Muscle layer of colon (tissue), 2 donors: Measurements from ENCODE around the gene PXDN.
"Not testable (repeated sequence)": the region's sequence is repeated elsewhere in the genome, so short reads cannot be mapped to it uniquely, and the experiment has no call there.

Source experiments
- H3K27ac ChIP-seq: one replicate; pipeline ENCODE4 v1.7.0; 2013; ENCODE audit warnings: low read depth, mild to moderate bottlenecking, low read length, moderate library complexity
- H3K27me3 ChIP-seq, 2 donors: one replicate each; pipeline ENCODE4 v1.7.0; 2013; ENCODE audit warnings: low read length in 2 of 2, mild to moderate bottlenecking in 2 of 2; ENCODE audit not compliant: insufficient read depth in 2 of 2, control insufficient read depth in 1 of 2
- H3K36me3 ChIP-seq: one replicate; pipeline ENCODE4 v1.7.0; 2013; ENCODE audit warnings: mild to moderate bottlenecking, low read length; ENCODE audit not compliant: insufficient read depth
- H3K4me1 ChIP-seq: one replicate; pipeline ENCODE4 v1.7.0; 2013; ENCODE audit warnings: mild to moderate bottlenecking, low read length; ENCODE audit not compliant: insufficient read depth
- H3K4me3 ChIP-seq, 2 donors: one replicate each; pipeline ENCODE4 v1.7.0; 2013; ENCODE audit warnings: low read length in 2 of 2, low read depth in 1 of 2, mild to moderate bottlenecking in 1 of 2, moderate library complexity in 1 of 2
- H3K9ac ChIP-seq: one replicate; pipeline ENCODE4 v1.7.0; 2013; ENCODE audit warnings: low read length
- H3K9me3 ChIP-seq: one replicate; pipeline ENCODE4 v1.7.0; 2013; ENCODE audit warnings: mild to moderate bottlenecking, low read length
- donor health status: abdominal sarcoma.
- donor health status: Adenocarcinoma of cecum.

Gene PXDN

GRCh38 chr2:1784087-1784486 is 39.8 kb upstream of the PXDN start:
- Histone ChIP-seq H3K9ac (no peak overlapping the region), H3K27me3 (no peaks in the 10 kb centered on the region), H3K36me3 (no peaks in the 10 kb centered on the region), H3K4me1 (no peaks in the 10 kb centered on the region), H3K4me3 (no peak overlapping the region), H3K9me3 (no peaks in the 10 kb centered on the region), H3K27ac (no peak overlapping the region)

- no peaks in the 10 kb centered on the region for H3K4me1 ChIP-seq
- no peaks in the 10 kb centered on the region for H3K27me3 ChIP-seq
- H3K9me3 ChIP-seq, result no peaks in the 10 kb centered on the region
- H3K4me3 ChIP-seq, result no peak overlapping the region
- no peak overlapping the region for H3K27ac ChIP-seq
- no peaks in the 10 kb centered on the region for H3K36me3 ChIP-seq
- H3K9ac ChIP-seq, result no peak overlapping the region
These were observed 38.2 kb upstream of the PXDN start for GRCh38 chr2:1782514-1782913.

GRCh38 chr2:1781291-1782080 is 37.2 kb upstream of the PXDN start:
- Histone ChIP-seq H3K4me3 (no peak overlapping the region), H3K27me3 (no peaks in the 10 kb centered on the region), H3K9ac (no peak overlapping the region), H3K9me3 (no peaks in the 10 kb centered on the region), H3K27ac (no peak overlapping the region), H3K36me3 (no peaks in the 10 kb centered on the region), H3K4me1 (no peaks in the 10 kb centered on the region)

GRCh38 chr2:1780693-1781092 is 36.4 kb upstream of the PXDN start:
- Histone ChIP-seq H3K4me3 (no peak overlapping the region), H3K4me1 (no peaks in the 10 kb centered on the region), H3K27me3 (no peaks in the 10 kb centered on the region), H3K36me3 (no peaks in the 10 kb centered on the region), H3K9me3 (no peaks in the 10 kb centered on the region), H3K27ac (no peak overlapping the region), H3K9ac (no peak overlapping the region)

GRCh38 chr2:1780054-1780453 is 35.7 kb upstream of the PXDN start:
- H3K27me3 ChIP-seq, H3K27ac ChIP-seq, H3K4me3 ChIP-seq, H3K4me1 ChIP-seq, H3K36me3 ChIP-seq, H3K9ac ChIP-seq, H3K9me3 ChIP-seq: not testable (repeated sequence)

GRCh38 chr2:1778566-1778965 is 34.3 kb upstream of the PXDN start:
- Histone ChIP-seq H3K27ac (no peak overlapping the region), H3K9ac (no peak overlapping the region)

GRCh38 chr2:1777781-1778180 is 33.5 kb upstream of the PXDN start:
- Histone ChIP-seq H3K4me3 (no peak overlapping the region), H3K4me1 (no peaks in the 10 kb centered on the region), H3K9me3 (no peaks in the 10 kb centered on the region), H3K9ac (no peak overlapping the region), H3K27ac (no peak overlapping the region), H3K27me3 (no peaks in the 10 kb centered on the region), H3K36me3 (no peaks in the 10 kb centered on the region)

More at GRCh38 chr2:1778566-1778965, 34.3 kb upstream of the PXDN start:
- no peaks in the 10 kb centered on the region for H3K36me3 ChIP-seq
- no peaks in the 10 kb centered on the region for H3K4me1 ChIP-seq
- no peaks in the 10 kb centered on the region for H3K27me3 ChIP-seq
- no peak overlapping the region for H3K4me3 ChIP-seq
- no peaks in the 10 kb centered on the region for H3K9me3 ChIP-seq

GRCh38 chr2:1777156-1777555 is 32.8 kb upstream of the PXDN start:
- Histone ChIP-seq H3K9ac (no peak overlapping the region), H3K36me3 (no peaks in the 10 kb centered on the region), H3K27me3 (no peaks in the 10 kb centered on the region), H3K4me1 (no peaks in the 10 kb centered on the region), H3K27ac (no peak overlapping the region), H3K4me3 (no peak overlapping the region), H3K9me3 (no peaks in the 10 kb centered on the region)

- no peak overlapping the region for H3K9ac ChIP-seq
- no peak overlapping the region for H3K4me3 ChIP-seq
- no peaks in the 10 kb centered on the region for H3K36me3 ChIP-seq
- no peaks in the 10 kb centered on the region for H3K9me3 ChIP-seq
- no peaks in the 10 kb centered on the region for H3K27me3 ChIP-seq
- no peak overlapping the region for H3K27ac ChIP-seq
- no peaks in the 10 kb centered on the region for H3K4me1 ChIP-seq
These were observed 31.3 kb upstream of the PXDN start for GRCh38 chr2:1775511-1776035.

- Histone ChIP-seq H3K4me3 (no peak overlapping the region), H3K9ac (no peak overlapping the region), H3K27me3 (no peaks in the 10 kb centered on the region), H3K36me3 (no peaks in the 10 kb centered on the region), H3K27ac (no peak overlapping the region), H3K9me3 (no peaks in the 10 kb centered on the region), H3K4me1 (no peaks in the 10 kb centered on the region)
These were observed 30.6 kb upstream of the PXDN start for GRCh38 chr2:1774929-1775328.

- no peaks in the 10 kb centered on the region for H3K36me3 ChIP-seq
- no peak overlapping the region for H3K4me3 ChIP-seq
- H3K27me3 ChIP-seq, result no peaks in the 10 kb centered on the region
- no peak overlapping the region for H3K9ac ChIP-seq
- H3K4me1 ChIP-seq, result no peaks in the 10 kb centered on the region
- no peak overlapping the region for H3K27ac ChIP-seq
- no peaks in the 10 kb centered on the region for H3K9me3 ChIP-seq
These were observed 29.6 kb upstream of the PXDN start for GRCh38 chr2:1773883-1774282.
